ENCODE data around the gene GIMAP8.

Gene GIMAP8

DNA sequence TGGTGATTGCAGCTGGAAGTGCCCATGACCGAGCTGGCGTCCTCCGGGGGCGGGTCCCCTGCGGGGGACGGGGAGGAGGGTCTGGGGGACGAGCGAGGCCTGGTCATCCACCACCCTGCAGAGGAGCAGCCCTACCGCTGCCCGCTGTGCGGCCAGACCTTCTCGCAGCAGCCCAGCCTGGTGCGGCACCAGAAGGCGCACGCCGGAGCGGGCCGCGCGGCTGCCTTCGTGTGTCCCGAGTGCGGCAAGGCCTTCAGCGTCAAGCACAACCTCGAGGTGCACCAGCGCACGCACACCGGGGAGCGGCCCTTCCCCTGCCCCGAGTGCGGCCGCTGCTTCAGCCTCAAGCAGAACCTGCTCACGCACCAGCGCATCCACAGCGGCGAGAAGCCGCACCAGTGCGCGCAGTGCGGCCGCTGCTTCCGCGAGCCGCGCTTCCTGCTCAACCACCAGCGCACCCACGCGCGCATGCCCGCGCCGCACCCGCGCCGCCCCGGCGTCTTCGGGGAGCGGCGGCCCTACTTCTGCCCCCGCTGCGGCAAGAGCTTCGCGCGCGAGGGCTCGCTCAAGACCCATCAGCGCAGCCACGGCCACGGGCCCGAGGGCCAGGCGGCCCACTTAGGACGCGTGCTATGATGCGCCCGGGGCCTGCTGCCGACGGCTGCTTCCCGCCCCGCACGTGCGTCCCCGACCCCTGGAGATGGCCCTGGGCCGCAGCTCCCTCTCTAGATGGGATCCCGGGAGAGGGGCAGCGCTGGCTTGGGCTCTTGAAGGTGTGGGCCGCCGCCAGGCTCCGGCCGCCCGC, 42.6 kb upstream of the GIMAP8 start:
- TF ChIP-seq ZNF274 (IDR thresholded peaks at IDR 0.05; ENCODE audit: low read depth, low read length), result no peak

DNA sequence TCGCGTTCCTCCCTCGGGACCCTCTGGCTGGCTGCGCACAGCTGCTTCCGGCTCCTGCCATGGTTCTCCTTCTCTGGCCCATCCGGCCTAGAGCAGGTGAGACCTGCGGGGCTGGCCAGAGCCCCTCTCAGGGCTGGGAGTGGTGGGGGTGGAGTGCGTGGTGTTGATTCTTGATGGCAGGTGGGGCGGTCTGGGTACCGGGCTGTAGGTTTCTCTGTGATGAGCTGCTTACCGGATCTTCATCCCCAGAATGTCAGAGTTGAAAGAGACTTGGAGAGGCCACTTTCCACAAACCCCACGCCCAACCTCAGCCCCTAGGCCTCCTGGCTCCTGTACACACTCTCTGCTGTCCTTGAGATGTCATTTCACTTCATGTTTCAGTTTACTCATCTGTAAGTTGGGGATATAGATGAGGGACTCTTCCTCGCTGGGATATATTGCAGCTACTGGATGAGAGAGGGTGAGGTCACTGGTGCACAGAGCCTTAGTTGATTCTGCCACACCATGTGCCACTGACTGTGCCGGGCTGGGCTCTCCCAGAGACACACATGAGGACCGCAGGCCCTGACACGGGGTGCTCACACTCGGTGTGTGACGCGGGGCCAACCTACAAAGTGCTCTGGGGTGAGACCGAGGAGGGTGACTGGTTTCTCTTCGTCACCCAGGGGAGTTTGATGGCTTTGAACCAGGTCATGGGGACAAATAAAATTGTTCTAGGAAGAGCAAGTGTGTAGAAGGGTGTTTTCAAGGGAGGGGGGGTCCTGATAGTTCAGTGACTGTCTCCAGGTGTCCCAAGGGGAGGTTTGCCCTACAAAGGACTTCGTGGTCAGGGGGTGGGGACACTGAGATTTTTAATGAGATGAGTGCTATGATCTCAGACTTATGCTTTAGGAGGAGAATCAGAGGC, 41.8 kb upstream of the GIMAP8 start:
- no peak for TF ChIP-seq ZNF274 (IDR thresholded peaks at IDR 0.05; ENCODE audit: low read depth, low read length)
- H3K4me3 ChIP-seq (ENCODE audit: low read length), result no peak overlapping the region

More for the DNA sequence above, 42.6 kb upstream of the GIMAP8 start:
- no peak overlapping the region for H3K4me3 ChIP-seq (ENCODE audit: low read length)

DNA sequence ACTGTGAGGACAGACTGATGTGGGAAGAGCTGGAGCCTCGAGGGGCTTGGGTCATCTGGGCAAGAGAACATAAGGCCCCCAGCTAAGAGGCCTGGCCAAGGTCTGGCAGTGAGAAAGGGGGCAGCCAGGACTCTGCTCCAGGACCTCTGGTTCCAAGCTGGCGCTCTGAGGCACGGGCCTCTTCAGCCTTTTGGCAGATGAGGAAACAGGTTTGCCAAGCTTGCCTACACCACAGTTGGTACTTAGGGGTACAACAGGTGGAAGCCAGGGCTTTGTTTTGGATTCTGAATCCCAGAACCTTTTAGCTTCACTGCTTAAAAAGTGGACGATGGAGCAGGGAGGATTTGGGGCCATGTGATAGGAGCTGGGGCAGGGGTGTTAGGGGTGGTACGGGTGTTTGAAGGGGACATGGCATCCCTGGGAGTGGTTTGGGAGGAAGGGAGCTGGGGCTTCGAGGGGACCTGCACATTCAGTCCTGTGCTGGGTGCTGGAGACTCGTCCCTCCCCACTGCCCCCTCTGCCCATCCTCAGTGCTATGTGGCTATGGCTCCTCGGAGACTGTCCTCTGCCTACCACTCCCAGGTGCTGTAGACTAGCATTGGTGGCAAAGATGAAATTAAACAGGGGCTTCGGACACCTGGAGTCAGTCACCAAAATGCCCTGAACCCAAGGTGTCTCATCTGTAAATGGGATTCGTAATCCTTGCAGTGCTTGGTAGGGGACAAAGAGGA, 41.0 kb upstream of the GIMAP8 start:
- TF ChIP-seq ZNF274 (IDR thresholded peaks at IDR 0.05; ENCODE audit: low read depth, low read length), result no peak
- no peak overlapping the region for H3K4me3 ChIP-seq (ENCODE audit: low read length)

DNA sequence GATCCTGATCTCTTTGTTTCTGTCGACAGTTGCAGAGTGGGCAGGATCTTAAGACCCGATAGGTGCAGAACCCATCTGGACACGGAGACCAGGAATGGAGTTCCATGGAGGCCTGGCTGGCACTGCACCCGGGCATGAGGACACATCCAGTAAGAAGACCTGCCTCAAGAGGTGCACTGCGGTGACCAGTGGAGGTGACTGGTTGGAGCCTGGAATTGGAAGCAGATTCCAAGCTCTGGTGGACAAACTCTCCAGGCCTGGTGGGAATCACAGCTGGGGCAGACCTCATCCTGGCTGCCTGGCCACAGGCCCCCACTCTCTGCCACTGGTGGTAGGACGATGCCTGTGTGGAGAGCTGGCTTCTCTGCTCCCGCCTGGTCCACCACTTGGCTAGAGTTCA, 40.3 kb upstream of the GIMAP8 start:
- no peak for TF ChIP-seq ZNF274 (IDR thresholded peaks at IDR 0.05; ENCODE audit: low read depth, low read length)

DNA sequence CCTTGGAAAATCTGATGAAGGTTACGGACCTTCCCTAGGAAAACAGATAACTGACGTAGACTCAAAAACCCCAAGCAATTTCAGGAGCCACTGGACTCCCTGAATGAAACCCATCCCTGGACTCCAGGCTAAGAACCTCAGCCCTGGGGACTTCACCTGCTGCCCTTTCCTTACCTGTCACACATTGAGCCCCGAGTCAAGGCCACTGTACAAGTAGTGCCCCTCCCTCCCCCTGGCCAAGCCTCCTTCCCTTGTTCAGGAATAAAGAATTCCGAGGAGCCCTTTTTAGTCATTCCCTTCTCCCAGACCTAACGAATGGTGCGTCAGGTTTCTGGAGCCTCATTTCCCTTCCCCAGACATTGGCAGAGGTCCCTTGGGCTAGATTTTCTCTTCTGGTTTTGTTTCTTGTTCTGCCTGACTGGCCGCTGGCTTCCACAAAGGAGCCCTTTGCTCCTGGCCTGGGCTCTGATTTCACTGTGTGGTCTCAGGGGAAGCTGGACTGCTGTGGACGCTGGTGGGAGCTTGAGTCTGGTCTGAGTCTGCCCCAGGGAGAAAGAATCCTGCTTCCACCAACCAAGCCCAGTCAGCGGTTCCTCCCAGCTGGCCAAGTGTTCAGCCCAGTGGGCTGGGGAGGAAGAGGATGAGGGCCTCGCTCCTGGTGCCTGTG, 39.6 kb upstream of the GIMAP8 start:
- no peak for TF ChIP-seq ZNF274 (IDR thresholded peaks at IDR 0.05; ENCODE audit: low read depth, low read length)
- H3K4me3 ChIP-seq (ENCODE audit: low read length), result no peak overlapping the region

More for the DNA sequence above, 40.3 kb upstream of the GIMAP8 start:
- H3K4me3 ChIP-seq (ENCODE audit: low read length), result no peak overlapping the region

DNA sequence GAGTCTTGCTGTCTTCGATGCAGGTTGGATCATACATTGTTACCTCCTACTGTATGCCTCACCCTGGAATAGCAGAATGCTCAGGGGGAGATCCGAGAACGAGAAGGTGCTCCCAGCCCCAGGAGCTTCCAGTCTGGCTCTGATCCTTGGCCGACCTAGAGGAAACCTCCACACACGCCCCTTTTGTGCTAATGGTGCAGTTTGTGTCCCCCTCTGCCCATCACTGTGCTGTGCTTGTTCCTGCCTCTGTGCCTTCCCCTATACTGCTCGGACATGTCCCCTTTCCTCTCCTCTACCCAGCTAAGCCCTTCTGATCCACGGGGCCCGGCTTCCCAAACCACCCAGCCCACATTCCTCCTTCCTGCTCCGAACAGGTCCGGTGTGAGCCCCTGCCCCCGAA, 38.8 kb upstream of the GIMAP8 start:
- no peak for TF ChIP-seq ZNF274 (IDR thresholded peaks at IDR 0.05; ENCODE audit: low read depth, low read length)
- no peak overlapping the region for H3K4me3 ChIP-seq (ENCODE audit: low read length)

DNA sequence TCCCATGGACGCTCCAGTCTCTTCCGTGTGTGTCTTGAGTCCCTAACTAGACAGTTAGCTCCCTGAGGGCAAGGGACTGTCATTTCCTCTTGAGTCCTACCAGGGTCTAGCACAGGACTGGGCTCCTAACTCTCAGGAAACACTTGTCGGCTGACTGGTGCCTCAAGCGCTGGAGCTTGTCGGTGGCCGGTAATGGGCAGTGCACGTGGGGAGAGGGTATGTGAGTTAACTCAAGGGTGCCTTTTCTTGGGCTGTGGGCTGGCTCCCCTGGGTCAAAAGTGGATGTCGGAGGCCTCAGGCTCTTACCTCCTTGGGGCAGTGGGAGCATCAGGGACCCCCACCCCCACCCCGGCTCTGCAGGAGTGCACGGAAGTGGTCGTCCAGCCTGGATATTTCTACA, 38.4 kb upstream of the GIMAP8 start:
- TF ChIP-seq ZNF274 (IDR thresholded peaks at IDR 0.05; ENCODE audit: low read depth, low read length), result no peak
- no peak overlapping the region for H3K4me3 ChIP-seq (ENCODE audit: low read length)

DNA sequence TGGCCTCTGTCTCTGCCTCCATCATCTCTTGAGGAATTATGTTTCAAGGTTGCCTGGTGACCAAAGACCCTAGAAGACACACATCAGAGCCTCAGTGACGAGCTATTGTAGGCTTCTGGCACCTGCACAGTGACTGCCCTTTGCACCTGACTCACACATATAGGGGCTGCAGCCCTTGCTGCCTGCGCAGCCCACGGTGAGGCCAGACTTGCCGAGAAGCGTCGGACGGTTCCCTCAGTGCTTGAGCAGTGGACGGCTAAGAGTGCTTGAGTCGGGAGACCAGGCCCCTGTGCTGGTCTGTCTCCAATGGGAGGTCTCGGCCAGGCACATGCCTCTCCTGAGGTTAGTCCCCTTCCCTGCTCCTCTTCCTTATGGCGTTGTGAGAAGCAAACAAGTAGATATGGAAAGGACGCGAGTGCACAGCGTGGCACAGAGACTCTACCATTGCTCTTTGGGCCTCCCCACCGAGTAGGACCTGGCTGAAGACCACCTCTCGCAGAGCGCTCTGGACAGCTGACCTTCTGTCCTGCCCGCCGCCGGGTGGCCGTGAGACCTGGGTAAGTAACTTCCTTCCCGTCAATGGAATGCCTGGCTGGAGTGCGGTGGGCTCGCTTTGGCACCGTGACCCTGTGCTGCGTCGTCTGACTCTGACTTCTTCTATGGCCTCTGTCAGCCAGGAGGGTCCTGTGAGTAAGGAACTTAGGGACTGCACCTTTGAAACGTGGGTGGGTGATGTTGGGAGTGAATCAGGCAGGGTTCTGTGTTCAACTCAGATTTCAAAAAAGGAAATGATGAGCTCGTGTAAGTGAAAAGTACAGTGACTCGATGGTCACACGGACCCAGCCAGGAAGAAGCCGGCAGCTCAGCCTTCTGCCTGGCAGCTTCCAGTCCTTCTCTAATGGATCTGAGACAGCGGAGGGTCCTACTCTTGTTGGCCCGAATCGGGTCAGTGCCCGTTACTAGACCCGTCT, 37.6 kb upstream of the GIMAP8 start:
- no peak for TF ChIP-seq ZNF274 (IDR thresholded peaks at IDR 0.05; ENCODE audit: low read depth, low read length)

DNA sequence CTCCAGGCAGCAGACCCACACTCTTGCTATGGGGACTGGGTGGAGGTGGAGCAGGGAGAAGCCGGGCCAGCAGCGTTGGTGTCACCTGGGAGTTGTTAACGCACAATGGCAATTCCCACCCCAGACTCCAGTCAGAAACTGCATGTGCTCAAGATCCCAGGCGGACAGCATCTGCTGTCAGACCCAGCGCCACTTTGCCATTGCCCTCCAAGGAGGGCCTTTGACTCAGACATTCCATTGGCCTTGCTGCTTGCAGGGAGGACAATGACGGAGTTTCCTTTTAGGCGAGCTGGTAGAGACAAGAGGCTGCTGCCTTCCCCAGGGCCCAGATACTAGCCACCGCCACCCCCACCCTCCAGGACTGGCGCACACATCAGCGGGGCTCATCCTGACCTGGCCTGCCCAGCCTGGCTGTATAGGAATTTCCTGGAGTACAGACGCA, 36.8 kb upstream of the GIMAP8 start:
- TF ChIP-seq ZNF274 (IDR thresholded peaks at IDR 0.05; ENCODE audit: low read depth, low read length), result no peak
- no peak overlapping the region for H3K4me3 ChIP-seq (ENCODE audit: low read length)

More for the DNA sequence above, 37.6 kb upstream of the GIMAP8 start:
- H3K4me3 ChIP-seq (ENCODE audit: low read length), result no peak overlapping the region

DNA sequence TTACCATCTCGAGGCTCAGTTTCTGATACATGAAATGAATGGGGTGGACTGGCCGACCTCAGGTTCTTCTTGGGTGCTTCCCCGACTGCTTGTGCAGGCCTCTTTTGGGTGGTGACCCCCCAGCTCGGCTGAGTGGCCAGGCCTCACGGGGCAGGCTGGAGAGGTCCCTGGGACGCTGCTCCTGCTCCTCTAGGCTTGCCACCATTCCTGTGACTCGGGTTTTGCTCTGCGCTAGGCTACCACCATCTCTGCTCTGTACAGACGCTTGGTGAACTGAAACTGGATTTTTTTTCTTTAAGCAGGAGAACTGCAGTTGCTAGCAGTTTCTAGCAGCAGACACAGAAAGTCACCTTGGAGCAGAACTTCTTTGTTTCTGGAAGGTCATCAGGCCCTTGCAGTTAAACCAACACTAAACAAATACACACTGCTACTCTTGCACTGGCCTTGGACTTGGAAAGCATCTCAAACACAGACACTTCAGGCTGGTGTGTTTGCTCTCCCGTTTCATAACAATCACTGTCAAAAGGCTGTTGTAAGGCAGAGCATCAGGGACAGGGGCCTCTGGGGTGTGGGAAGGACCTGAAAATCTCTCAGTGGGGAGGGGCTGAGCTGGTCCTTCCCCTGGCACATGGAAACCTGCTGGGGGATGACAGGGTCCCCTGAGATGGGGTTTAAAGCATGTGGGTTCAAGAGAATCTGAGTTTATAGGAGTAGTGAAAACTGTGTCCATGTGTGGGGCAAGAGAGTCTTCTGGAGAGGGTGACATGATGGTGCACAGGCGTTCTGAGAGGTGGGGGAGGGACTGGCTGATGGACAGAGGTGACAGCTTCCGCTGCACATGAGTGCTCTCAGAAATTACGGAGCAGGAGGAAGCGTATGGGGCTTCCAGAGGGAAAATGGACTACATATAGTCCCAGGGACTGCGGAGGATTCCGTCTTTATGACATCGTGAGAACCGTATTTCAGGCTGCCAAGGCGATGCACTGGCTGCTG, 35.0 kb upstream of the GIMAP8 start:
- no peak overlapping the region for H3K4me3 ChIP-seq (ENCODE audit: low read length)
- TF ChIP-seq ZNF274 (IDR thresholded peaks at IDR 0.05; ENCODE audit: low read depth, low read length), result no peak

DNA sequence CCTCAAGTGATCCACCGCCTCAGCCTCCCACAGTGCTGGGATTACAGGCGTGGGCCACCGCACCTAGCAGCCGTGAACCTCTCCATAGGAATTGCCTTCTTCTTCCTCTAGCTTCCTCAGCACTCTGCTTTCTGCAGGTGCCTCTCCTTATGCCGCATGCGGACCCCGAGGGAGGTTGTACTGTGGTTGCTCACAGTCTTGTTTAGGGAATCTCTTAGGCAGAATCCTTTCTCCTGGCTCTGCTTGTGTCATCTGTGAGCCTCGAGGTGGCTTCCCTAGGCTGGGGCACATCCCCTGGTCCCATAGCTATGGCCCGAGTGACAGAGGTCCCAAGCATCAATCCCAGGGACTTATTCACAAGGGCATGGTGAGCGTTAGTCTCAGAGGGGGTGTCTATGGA, 33.2 kb upstream of the GIMAP8 start:
- TF ChIP-seq ZNF274 (IDR thresholded peaks at IDR 0.05; ENCODE audit: low read depth, low read length), result no peak
- H3K4me3 ChIP-seq (ENCODE audit: low read length), result no peak overlapping the region

Measured in GM08714 (cell line).